Activated gamma-delta T cell treated with anti-CD3 and anti-CD28 coated beads, Interleukin-2, amount 50 U/mL, for 16 hours (primary cell): ENCODE data around the gene SLC26A6.

ENCODE experiments used
- DNase-seq: peaks from one replicate; pipeline ENCODE4 v3.0.0-alpha.2; 2020; ENCODE audit warnings: low read depth

The SLC26A6 gene

DNA sequence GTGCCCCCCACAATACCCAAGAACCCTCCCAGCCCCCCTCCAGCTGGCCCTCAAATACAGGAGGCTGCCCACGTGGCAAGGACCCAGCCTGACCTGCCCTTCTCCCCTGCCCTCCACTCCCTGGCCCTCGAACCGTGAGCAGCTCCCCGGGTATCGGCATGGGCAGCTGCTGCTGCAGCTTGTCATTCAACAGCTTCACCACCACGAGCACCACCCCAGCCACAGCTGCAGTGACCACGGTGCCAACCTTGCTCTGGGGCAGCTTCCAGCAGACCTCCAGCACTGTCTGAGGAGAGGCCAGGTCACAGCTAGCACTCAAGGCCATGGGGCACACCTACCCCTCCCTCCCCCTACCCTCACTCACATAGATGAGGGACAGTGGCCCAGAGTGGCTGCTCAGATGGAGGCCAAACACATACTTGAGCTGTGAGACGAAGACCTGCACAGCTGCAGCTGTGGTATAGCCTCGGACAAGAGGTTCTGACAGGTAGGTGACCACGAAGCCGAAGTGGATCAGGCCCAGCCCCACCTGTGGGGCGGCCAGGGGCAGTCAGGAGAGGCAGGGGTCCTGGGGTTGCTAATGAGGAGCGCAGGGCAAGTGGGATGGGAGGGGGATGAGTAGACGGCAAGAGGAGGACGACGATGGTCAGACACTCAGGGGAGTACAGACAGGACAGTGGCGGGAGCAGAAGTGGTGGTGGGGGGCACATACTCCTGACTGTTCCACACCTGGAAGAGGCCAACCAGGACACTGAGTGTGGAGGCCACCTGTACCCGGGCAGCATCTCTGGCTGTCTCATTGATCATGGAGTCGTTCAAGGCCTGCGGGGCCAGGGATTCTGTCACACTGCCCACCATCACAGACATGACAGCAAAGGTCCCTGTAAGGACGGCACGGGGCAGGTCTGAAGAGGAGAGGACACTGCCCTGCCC is 3.5 kb downstream of the SLC26A6 start:
- DNase-seq = no peak

DNA sequence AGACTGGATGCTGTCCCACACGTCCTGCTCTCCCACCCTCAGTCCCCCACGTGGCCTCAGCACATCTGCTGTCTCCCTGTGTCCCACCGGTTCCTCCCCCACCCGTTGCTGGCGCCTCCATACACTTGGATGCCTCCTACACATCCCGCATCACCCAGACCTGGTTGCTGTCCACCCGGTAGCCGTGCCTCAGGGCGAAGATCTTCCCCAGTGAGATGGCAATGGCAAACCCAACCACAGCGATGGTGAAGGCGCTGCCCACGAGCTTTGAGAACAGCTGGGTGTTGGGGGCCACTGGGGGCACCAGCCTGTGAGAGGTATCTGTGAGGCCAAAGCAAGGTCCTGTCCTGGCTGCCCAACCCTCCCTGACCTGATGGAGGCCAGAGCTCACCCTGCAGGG is 4.4 kb downstream of the SLC26A6 start:
- DNase-seq = no peak

DNA sequence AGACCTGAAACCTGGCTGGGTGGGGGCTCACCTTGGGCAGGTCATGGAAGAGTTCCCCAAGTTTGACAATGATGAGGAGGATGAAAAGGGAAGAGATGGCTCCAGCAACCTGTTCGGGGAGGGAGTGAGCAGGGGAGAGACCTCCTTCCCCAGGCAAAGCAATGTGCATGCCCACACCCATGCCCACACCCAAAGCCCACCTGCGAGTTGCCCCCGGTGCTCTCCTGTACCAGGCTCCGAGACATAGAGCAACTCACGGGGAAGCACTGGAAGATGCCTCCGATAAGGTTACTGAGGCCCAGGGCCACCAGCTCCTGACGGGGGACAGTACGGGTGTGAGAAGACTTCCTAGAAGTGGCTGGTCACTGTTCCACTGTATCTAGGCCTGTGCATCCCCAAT is 4.9 kb downstream of the SLC26A6 start:
- no peak for DNase-seq

DNA sequence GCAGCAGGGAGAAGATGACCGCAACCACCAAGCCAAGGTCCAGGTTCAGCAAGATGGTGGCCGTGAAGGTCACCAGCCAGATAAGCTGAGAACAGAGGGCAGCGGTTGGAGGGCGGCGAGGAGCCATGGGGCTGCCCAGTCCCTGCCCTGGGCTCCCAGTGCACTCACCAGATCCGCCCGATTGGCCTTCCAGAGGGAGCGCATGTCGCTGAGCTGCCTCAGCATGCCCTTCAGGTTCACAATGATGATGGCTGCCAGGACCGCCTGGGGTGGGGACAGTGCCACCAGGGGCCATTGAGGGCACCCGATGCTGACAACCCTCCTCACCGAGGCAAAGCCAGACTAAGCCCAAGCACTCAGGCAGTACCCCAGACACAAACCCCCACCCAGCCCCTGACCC is 5.4 kb downstream of the SLC26A6 start:
- DNase-seq = no peak

DNA sequence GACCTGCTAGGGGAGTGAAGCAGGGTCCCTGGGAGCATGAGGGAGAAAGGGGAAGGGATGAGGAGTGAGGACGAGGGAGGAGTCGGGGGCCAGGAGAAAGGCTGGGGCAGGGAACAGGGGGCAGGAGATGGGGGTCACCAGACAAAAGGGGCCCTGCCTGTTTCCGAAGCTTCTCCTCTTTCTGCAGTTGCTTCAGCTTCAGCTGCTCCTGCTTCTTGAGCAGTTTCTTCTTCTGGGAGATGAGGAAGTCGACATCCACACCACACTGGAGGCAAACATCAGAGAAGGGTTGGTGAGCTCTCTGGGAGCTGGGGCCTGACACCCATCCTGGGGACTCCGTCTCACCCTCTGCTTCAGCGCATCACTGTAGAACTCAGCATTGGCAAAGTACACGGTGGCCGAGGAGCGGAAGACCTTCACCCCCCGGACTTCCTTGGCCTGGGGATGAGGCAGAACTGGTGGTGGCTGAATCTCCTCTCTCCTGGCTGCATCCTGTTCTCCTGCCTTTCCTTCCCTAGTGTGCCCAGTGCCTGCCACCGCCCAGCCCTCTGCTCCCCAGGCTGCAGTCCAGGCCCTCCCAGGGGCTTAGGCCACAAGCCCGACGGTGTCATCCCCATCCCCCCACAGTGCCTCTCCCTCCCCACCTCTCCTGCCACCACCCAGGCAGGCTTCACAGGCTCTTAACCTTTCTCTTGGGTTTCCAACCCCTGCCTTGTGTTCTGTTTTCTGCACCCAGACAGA is 6.8 kb downstream of the SLC26A6 start:
- no peak for DNase-seq

DNA sequence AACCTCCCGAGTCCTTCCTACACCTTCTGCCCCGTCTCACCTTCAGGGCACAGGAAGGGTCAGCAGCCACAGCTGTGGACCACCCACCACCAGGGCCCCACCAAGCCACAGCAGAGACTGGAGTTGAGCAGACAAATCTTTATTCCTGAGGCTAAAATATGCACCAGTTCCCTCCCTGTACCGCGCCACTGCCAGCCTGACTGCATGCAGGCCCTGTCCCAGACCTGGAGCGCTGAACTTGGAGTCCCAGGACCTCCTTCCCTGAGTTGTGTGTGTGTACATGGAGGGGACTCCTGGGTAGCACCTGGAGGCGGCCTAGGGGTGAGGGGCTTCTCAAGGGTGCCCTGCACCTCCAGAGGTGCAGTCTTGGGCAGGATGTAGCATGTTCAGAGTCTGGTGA is 9.7 kb downstream of the SLC26A6 start:
- DNase-seq = no peak

DNA sequence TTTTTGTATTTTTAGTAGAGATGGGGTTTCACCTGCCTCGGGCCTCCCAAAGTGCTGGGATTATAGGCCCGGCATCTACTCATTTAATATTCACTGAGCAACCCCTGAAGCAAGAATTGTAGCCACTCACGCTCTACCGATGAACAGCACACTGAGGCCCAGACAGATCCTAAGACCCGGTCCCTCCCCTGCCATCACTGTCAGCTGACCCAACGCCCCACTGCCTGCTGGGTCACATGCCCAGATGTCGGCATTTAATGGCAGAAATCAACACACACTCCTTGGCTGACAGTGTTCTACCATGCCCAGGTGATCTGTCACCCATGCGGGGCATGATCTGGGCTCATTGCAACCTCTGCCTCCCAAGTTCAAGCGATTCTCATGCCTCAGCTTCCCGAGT is 10.5 kb downstream of the SLC26A6 start:
- no peak for DNase-seq

DNA sequence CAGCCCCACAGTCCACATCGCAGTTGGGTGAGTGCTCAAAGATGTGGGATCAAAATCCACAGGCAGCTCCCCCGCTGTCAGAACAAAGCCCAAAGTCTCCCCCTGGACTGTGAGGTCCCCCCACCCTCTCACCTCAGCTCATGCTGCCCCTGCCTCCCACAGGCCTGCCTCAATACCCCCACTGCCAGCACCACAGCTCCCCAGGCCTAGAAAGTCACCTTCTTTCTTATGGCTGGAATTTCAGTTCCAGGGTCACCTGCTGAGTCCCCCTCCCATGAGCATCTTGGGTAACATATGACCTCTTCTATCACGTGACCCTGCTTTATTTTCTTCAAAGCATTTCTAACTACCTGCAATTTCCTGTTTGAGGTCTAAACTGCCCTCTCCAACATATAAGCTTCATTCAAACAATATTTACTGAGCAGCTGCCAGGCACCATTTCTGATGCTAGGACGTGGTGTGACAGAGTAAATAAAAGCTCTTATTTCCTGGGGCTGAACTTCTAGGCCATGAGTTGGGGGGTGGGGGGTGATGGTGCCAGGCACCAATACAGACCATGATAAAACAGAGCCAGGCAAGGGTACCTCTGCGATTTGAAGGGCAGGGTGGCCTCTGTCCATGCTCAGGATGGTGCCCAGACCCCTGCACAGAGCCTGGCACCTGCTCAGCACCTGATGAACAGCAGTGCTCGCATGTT is 11.3 kb downstream of the SLC26A6 start:
- no peak for DNase-seq

DNA sequence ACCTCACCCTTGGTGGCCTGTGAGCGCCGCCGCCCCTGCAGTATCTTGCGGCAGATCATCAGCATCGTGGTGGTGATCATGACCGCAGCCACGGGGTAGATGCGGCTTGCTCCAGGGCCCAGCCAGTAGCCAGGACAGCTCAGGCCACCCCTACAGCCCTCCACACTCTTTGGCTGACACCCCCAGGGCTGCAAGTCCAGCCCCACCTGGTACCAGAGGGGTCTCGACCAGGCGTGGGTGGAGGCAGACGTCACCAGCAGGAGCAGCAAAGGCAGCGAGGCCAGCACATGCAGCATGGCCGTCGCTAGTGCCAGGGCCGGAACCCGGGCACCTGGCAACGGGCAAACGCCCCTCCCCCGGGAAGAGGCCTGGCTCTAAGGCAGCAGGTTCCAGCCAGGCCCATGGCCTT is 13.8 kb downstream of the SLC26A6 start, which contains the start of gene TMEM89:
Gene TMEM89, minus strand, starts transcription at position 309 of the 409 bp plus-strand sequence. Its CDS starts 13 bp downstream, at position 296.
- no peak for DNase-seq

DNA sequence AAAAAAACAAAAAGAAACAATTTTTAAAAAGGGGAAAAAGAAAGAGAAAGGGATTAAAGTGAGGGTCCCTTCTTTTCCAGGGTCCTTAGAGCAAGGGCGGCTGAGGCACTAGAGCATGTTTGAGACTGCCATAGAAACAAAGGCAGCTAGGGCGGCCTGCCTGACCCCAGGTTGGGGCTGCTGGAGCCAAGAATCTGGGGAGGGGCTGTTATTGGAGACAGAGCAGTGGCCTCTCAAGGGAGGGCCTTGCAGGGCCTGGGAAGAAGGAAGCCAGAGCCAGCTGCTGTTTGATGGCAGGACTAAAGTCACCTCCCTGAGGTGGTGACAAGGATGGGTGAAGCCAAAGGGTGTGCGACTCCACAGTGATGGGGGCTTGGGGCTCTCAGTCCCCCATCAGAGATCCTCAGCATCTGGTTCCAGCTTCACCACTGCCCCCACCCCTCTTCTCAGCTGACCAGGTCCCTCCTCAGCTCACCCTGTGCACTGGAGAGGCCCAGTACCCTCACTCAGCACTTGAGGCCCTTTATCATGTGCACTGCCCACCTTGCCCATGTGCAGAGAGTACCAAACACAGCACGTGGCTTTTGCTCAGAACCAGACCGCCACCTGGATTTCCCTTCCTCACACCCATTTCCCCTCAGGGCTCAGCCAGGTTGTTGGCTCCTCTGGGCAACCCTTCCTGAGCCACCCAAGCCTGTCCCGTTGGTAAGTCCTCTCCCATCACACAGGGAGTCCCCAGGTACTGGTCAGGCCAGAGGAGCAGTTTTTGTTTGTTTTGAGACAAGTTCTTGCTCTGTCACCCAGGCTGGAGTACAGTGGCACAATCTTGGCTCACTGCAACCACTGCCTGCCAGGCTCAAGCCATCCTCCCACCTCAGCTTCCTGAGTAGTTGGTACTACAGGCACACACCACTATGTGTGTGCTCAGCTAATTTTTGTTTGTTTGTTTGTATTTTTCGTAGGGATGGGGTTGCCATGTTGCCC is 15.4 kb downstream of the SLC26A6 start:
- no peak for DNase-seq

DNA sequence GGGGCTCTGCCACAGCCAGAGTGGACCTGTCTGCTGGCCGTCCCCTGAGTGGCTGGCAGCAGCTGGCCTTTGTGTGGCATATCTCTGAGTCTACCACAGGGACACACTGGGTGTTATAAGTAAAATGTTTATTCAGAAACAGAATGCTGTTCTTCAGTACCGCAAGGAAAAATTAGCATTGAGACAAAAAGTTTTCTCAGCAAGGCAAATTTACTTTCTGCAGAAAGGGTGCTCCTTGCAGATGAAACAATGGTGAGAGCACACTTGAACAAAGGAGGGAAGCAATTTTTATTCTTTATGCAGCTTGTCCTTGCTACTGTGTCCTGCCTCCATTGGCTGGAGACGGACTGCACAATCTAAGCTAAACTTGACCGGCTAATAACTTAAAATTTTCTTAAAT is 17.7 kb downstream of the SLC26A6 start:
- no peak for DNase-seq

DNA sequence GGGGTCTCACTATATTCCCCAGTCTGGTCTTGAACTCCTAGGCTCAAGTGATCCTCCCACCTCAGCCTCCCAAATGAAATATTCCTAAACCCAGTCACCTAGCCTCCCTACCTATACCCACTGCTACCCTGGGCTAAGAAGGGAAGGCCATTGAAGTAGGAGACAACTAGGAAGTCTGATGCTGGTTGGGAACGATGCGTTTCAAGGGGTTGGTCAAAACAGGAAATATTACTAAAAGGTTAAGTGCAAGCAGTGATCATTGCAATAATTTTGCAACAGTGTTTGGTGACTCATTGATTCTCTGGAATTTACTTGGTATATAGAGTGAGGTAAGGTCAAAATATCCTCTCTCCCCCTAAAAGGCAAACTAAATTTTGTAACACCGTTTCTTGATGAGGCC is 21.2 kb downstream of the SLC26A6 start:
- DNase-seq = no peak

DNA sequence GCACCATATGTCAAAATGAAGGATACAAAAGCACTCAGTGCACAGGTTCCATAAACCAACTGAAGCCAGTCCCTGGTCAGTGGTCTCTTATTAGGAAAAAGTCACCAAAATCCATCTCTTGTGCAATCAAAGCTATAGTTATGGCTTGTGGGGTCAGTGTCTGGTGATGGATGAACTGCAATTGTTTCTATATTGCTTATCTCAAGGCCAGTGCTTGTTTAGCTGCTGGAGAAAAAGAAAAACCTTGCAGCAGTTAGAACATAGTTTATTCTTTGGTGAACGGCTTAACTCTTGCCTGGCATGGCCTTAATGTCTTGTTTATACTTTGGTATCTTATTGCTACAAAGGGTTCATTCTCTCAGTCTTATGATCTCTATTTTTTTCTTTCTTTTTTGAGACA is 23.0 kb downstream of the SLC26A6 start:
- no peak for DNase-seq

DNA sequence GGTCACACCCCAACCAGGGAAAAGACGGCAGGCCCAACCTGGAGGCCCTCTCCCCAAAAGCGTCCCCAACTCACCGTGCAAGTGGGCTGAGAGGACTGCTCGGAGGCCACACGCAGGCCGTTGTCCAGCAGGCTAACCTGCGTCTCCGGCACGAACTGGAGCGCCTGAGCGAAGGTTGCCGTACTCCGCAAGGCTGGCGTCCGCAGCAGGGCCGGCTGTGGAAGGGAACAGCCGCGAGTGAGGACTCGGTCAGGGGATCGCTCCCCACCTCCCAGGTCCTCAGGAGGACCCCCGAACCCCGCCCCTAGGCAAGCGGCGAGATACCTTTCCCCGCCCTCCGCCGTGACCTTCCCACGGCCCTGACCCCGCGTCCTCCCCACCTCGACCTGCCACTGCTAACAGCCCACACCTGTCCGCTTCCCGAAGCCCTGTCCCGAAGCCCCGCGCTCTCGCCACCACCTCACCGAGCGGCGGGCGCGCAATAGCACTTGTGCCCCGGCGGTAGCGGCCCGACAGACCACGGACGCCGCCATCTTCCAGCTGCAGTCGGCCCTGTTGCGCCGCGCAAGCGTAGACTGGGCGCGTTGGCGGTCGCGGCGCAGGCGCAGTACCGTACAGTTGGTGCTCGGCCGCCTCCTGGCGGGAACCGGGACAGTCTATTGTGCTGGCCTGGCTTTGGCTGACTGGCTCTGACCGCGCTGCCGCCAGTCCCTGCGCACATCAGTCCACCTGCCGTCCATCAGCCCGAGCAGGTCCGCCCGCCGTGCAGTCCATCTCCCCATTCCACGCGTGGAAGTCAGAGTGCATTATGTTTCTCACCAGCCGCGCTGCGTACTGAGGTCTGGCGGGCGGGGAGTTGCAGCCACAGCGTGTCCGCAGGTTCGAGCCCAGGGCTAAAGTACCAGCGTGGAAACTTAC is 25.9 kb downstream of the SLC26A6 start, which contains the start of gene UQCRC1:
Gene UQCRC1, minus strand, starts transcription at position 559 of the 918 bp plus-strand sequence. Its CDS starts 26 bp downstream, at position 533.
- DNase-seq = peak; percentile 81

DNA sequence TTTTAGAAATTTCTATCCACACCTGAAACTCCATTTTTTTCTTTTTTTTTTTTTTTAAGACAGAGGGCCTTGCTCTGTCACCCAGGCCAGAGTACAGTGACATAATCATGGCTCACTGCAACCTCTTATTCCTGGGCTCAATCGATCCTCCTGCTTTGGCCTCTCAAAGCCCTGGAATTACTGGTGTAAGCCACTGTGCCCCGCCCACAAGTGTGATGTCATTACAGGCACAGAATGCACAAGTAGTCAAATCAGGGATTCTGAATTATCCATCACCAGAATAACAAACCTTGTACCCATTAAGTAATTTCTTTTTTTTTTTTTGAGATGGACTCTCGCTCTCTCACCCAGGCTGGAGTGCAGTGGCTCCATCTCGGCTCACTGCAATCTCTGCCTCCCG is 27.7 kb downstream of the SLC26A6 start:
- DNase-seq = no peak

DNA sequence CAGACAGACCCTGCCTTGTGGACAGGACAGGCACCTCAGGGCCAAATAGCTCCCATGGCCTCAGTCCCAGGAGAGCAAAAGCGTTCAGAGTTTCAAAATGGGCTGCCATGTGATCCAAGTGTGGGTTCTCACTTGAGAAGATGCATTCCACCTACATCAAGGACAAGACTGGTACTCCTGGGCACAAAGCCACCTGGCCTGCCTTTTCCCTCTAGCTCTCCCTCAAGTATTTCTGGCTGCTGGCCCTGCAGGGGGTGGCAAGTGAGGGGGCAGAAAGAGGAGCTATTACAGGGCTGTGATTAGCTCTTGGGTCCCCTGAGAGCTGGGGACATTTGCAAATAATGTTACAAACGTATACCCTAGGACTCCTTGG is 33.7 kb downstream of the SLC26A6 start:
- DNase-seq = no peak

DNA sequence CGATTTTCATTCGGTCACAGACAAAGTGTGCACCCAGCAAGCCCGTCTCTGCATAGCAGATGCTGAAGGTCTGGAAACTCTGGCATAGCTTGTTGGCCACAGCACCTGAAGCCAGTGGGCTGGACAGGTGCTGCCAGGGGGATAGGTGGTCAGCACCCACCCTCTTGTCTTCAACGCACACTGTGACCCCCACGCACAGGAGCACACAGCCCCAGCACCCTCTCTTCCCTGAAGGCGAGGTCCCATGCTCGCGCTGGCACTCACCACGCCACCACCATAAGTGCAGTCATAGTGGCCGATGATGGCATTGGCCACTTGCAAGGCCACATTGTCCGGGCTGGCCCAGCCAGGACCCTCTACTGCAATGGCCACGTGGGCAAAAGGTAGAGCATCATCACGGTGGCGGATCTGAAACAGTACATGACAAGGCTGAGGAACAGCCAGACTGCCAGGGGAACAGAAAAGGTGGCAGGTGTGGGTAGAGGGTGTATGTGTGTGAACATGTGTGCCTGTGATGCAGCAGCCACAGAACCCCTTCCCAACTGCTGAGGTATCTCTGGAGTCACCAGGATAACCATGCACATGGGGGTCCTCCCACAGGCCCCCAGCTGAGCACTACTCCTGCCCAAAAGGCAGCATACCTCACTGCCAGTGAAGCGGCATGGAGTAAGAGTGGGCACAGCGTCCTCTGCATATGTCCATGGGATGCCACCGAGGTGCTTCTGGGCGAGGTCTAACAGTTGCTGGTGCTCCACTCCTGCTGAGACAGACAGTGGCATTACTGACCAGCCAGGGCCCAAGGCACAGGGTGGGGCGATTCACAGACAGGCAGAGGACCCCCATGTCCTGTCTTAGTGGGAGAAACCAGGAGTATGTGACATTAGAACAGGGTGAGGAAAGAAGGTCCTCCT is 34.3 kb downstream of the SLC26A6 start:
- DNase-seq = no peak

DNA sequence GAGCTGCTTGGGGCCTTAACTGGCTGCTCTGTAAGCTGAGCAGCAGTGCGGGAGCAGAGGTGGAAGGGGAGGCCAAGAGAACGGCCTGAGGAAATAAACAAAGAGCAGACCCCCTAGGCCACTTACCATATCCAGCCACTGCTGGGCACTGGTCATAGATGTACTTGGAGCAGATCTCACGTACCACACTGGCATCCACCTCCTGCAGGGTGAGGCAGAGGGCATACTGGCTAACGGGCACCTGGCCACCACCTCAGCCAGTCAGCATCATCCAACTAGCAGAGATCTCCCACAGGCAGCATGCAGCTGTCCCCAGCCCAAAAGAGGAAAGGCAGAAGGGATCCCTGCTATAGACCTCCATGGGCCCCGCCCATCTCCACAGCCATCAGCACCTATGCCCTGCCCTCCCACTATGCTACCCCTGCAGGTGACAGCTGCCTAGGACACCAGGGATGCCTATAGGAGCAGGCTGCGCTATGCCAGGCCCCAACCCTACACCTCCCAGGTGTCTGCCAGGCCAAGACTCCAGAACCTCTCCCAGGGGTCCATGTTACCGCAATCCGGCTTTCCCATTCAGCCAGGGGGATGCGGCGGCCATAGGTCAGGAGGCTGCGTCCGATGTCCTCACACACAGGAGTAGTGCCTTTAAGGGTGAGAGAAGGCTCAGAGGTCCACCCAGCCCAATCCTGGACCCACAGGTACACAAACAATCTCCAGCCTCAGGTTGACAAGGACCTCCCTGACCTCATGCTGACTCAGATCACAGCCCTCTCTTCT is 35.6 kb downstream of the SLC26A6 start:
- DNase-seq = no peak
